IMR-90 (cell line): ENCODE results near the gene CAMTA1. TPM values are rescaled to one million over a fixed set of nuclear protein-coding genes. Genes with fewer than 3 reads are reported as not detected.

Experiments used
- ATAC-seq: fragments of 200-7000 bp; cut with Tn5 transposase; 2 replicates; pipeline ENCODE4 v1.9.1; 2020; ENCODE audit warnings: low read depth, mild to moderate bottlenecking, moderate library complexity
- BruUV-seq: library from RNA; stranded (reverse); fragments of 400-500 nt; replicated peaks from 2 replicates; lab custom pipeline; 2021; lab: Mats Ljungman, UMichigan
- CTCF ChIA-PET: fragments of 300-600 bp; formaldehyde crosslinking; extraction: SDS; loops from one replicate; lab custom pipeline; 2021; ENCODE audit warnings: antibody characterized with exemption; lab: Yijun Ruan, JAX
- POLR2A ChIA-PET: fragments of 300-600 bp; sonication (Branson Sonifier 250); formaldehyde crosslinking; loops from one replicate; lab custom pipeline; 2022; ENCODE audit warnings: antibody characterized with exemption; ENCODE audit not compliant: unreplicated experiment; lab: Charles Lee
- DNase-seq: peaks from one replicate; pipeline ENCODE4 v3.0.0; 2013
- H2AFZ ChIP-seq: replicated peaks from 2 replicates; pipeline ENCODE3; 2013; ENCODE audit warnings: low read length, mild to moderate bottlenecking; ENCODE audit not compliant: poor library complexity
- H2AK5ac ChIP-seq: 2 replicates; pipeline ENCODE4 v1.6.1; 2013; ENCODE audit warnings: low read depth, low read length, inconsistent platforms
- H2AK9ac ChIP-seq: replicated peaks from 2 replicates; pipeline ENCODE3; 2013; ENCODE audit warnings: mild to moderate bottlenecking, low read depth, low read length, moderate library complexity; ENCODE audit not compliant: poor library complexity
- H2BK120ac ChIP-seq: 2 replicates; pipeline ENCODE4 v1.6.1; 2013; ENCODE audit warnings: low read depth, low read length, inconsistent platforms
- H2BK15ac ChIP-seq: 3 replicates; pipeline ENCODE4 v1.6.1; 2013; ENCODE audit warnings: low read depth, low read length, inconsistent platforms
- H2BK20ac ChIP-seq: 2 replicates; pipeline ENCODE4 v1.6.1; 2013; ENCODE audit warnings: low read depth, mild to moderate bottlenecking, inconsistent platforms, low read length, moderate library complexity
- H2BK5ac ChIP-seq: 2 replicates; pipeline ENCODE4 v1.6.1; 2013; ENCODE audit warnings: mild to moderate bottlenecking, low read depth, low read length, inconsistent platforms; ENCODE audit not compliant: poor library complexity, severe bottlenecking
- H3K14ac ChIP-seq: replicated peaks from 2 replicates; pipeline ENCODE4 v1.6.1; 2013; ENCODE audit warnings: low read depth, low read length, inconsistent platforms
- H3K18ac ChIP-seq: 2 replicates; pipeline ENCODE4 v1.6.1; 2013; ENCODE audit warnings: low read depth, low read length, control low read depth
- H3K23ac ChIP-seq: 2 replicates; pipeline ENCODE4 v1.6.1; 2013; ENCODE audit warnings: low read depth, low read length, inconsistent platforms
- H3K27ac ChIP-seq: 2 replicates; pipeline ENCODE4 v1.5.1; 2013; ENCODE audit warnings: mild to moderate bottlenecking, control low read depth, low read length; ENCODE audit not compliant: insufficient read depth
- H3K27me3 ChIP-seq: 2 replicates; pipeline ENCODE4 v1.6.1; 2013; ENCODE audit warnings: low read length; ENCODE audit not compliant: control insufficient read depth, insufficient read depth
- H3K36me3 ChIP-seq: 2 replicates; pipeline ENCODE4 v1.6.1; 2013; ENCODE audit warnings: low read length, mixed read lengths; ENCODE audit not compliant: control insufficient read depth, insufficient read depth
- H3K4ac ChIP-seq: 2 replicates; pipeline ENCODE4 v1.6.1; 2013; ENCODE audit warnings: low read depth, low read length, inconsistent platforms
- H3K4me1 ChIP-seq: 2 replicates; pipeline ENCODE4 v1.6.1; 2013; ENCODE audit warnings: low read length, mixed read lengths; ENCODE audit not compliant: control insufficient read depth, insufficient read depth
- H3K4me2 ChIP-seq: 2 replicates; pipeline ENCODE4 v1.6.1; 2013; ENCODE audit warnings: low read depth, mild to moderate bottlenecking, control low read depth, low read length, moderate library complexity
- H3K4me3 ChIP-seq: 2 replicates; pipeline ENCODE4 v1.5.1; 2013; ENCODE audit warnings: low read depth, mild to moderate bottlenecking, control low read depth, low read length, moderate library complexity; ENCODE audit not compliant: insufficient read depth
- H3K56ac ChIP-seq: 2 replicates; pipeline ENCODE4 v1.6.1; 2013; ENCODE audit warnings: low read length, inconsistent platforms; ENCODE audit not compliant: insufficient read depth; ENCODE audit errors: extremely low read depth
- H3K79me1 ChIP-seq, 2 experiments: 2 replicates each; pipeline ENCODE4 v1.6.1; 2013; ENCODE audit warnings: low read length in 2 of 2, inconsistent platforms in 1 of 2, low read depth in 1 of 2
- H3K9ac ChIP-seq: 2 replicates; pipeline ENCODE4 v1.6.1; 2013; ENCODE audit warnings: low read depth, low read length, control low read depth
- H3K9me1 ChIP-seq: 2 replicates; pipeline ENCODE4 v1.6.1; 2013; ENCODE audit warnings: low read length, inconsistent platforms; ENCODE audit not compliant: insufficient read depth
- H3K9me3 ChIP-seq: 2 replicates; pipeline ENCODE4 v1.6.1; 2013; ENCODE audit warnings: low read length; ENCODE audit not compliant: control insufficient read depth, insufficient read depth
- H4K20me1 ChIP-seq: 2 replicates; pipeline ENCODE4 v1.6.1; 2013; ENCODE audit warnings: low read length, inconsistent platforms; ENCODE audit not compliant: insufficient read depth
- H4K5ac ChIP-seq: 2 replicates; pipeline ENCODE4 v1.6.1; 2013; ENCODE audit warnings: mild to moderate bottlenecking, low read depth, low read length, control low read depth
- H4K8ac ChIP-seq, 2 experiments: 2 replicates each; pipeline ENCODE4 v1.6.1; 2013; ENCODE audit warnings: low read depth in 2 of 2, low read length in 2 of 2, control low read depth in 1 of 2, inconsistent platforms in 1 of 2
- H4K91ac ChIP-seq: 2 replicates; pipeline ENCODE4 v1.6.1; 2013; ENCODE audit warnings: low read depth, low read length, inconsistent platforms; ENCODE audit not compliant: insufficient read depth
- CTCF ChIP-seq: conservative IDR thresholded peaks from 2 replicates; pipeline ENCODE4 v1.5.1; 2012; ENCODE audit warnings: mild to moderate bottlenecking, low read depth, low read length, improper control_type of control experiment
- FOS ChIP-seq: fragments of 150-350 bp; IDR thresholded peaks from 2 replicates; pipeline ENCODE4 v1.6.1; 2016; ENCODE audit warnings: low read depth, low read length
- MAFK ChIP-seq: IDR thresholded peaks from 2 replicates; pipeline ENCODE4 v1.6.1; 2012; ENCODE audit warnings: low read depth, low read length, improper control_type of control experiment
- MAZ ChIP-seq: IDR thresholded peaks from 2 replicates; pipeline ENCODE4 v1.6.1; 2012; ENCODE audit warnings: low read depth, mild to moderate bottlenecking, low read length, improper control_type of control experiment, moderate library complexity, borderline replicate concordance
- MXI1 ChIP-seq: IDR thresholded peaks from 2 replicates; pipeline ENCODE4 v1.6.1; 2012; ENCODE audit warnings: low read depth, mild to moderate bottlenecking, low read length, moderate library complexity, borderline replicate concordance
- NFE2L2 ChIP-seq: fragments of 150-350 bp; IDR thresholded peaks from 2 replicates; pipeline ENCODE4 v1.6.1; 2016; ENCODE audit warnings: low read depth, mild to moderate bottlenecking, low read length
- POLR2A ChIP-seq: IDR thresholded peaks from 2 replicates; pipeline ENCODE4 v1.6.1; 2012; ENCODE audit warnings: mild to moderate bottlenecking, low read depth, low read length
- RAD21 ChIP-seq: IDR thresholded peaks from 2 replicates; pipeline ENCODE4 v1.6.1; 2012; ENCODE audit warnings: low read length, improper control_type of control experiment
- RCOR1 ChIP-seq: IDR thresholded peaks from 2 replicates; pipeline ENCODE4 v1.6.1; 2012; ENCODE audit warnings: mild to moderate bottlenecking, low read length, improper control_type of control experiment; ENCODE audit not compliant: insufficient replicate concordance
- RFX5 ChIP-seq: IDR thresholded peaks from 2 replicates; pipeline ENCODE4 v1.8.0; 2012; ENCODE audit warnings: low read depth, mild to moderate bottlenecking, low read length, moderate library complexity
- SMC3 ChIP-seq: fragments of 150-350 bp; IDR thresholded peaks from 2 replicates; pipeline ENCODE4 v1.6.1; 2016; ENCODE audit warnings: low read depth, mild to moderate bottlenecking, antibody characterized with exemption, low read length, moderate library complexity
- USF2 ChIP-seq: fragments of 150-350 bp; IDR thresholded peaks from 2 replicates; pipeline ENCODE4 v1.6.1; 2017; ENCODE audit warnings: mild to moderate bottlenecking, antibody characterized with exemption, low read length, low read depth
- WGBS, 2 experiments: methylation state at CpG; one replicate each; pipeline versions ENCODE4 v1.1.5 to v1.1.7; 2013; ENCODE audit warnings: missing lambda C conversion rate in 2 of 2; ENCODE audit not compliant: insufficient read length in 1 of 2; ENCODE audit errors: extremely low coverage in 2 of 2; 5-methylcytosine and 5-hydroxymethylcytosine counted together
- dilution Hi-C: fragments of 300-500 bp; cut with HindIII; formaldehyde crosslinking; loops from one replicate; pipeline ENCODE4 v1.14.3; 2018; ENCODE audit warnings: low sequenced_read_pairs; ENCODE audit not compliant: unreplicated experiment
- in situ Hi-C: fragments of 300-500 bp; cut with MboI; formaldehyde crosslinking; loops from 3 replicates; pipeline ENCODE4 v1.14.3; 2019; ENCODE audit warnings: low sequenced_read_pairs, inconsistent platforms, mixed read lengths
- intact Hi-C: fragments of 100-400 bp; cut with micrococcal nuclease; formaldehyde crosslinking; loops from 2 replicates; pipeline ENCODE4 v1.10.0; 2022
- polyA plus RNA-seq, 3 experiments: library from polyadenylated mRNA; depleted of rRNA; stranded (reverse); fragments of >200 nt; gene quantifications; 2 replicates each; pipeline ENCODE4 v1.2.3, GENCODE V29; 2012; ENCODE audit warnings: low replicate concordance in 1 of 3
- total RNA-seq: library from RNA; depleted of rRNA; stranded (reverse); fragments of >200 nt; gene quantifications from 2 replicates; pipeline ENCODE4 v1.2.3, GENCODE V29; 2012

Gene CAMTA1
- total and polyA plus RNA-seq, 2 of the 4 experiments (the other 2 are of a cell fraction), result 35.5 to 74.3 TPM

- Histone ChIP-seq H3K4me2 (no peak overlapping the region), H2AK9ac (no peak overlapping the region), H3K18ac (no peak overlapping the region), H3K4me1 (peaks cover 9% of the 10 kb centered on the region), H3K9me3 (no peaks in the 10 kb centered on the region), H2BK5ac (no peak overlapping the region), H3K4me3 (no peak overlapping the region), H2AK5ac (peak overlapping the region; percentile 84), H2BK20ac (no peak overlapping the region), H3K79me1 (no peaks in the 10 kb centered on the region), H3K27me3 (no peaks in the 10 kb centered on the region), H2BK15ac (no peak overlapping the region), H4K91ac (no peak overlapping the region), H3K14ac (no peak overlapping the region), H4K20me1 (no peaks in the 10 kb centered on the region), H3K9me1 (0 out of 2 replicates have a peak, but pooled peaks cover 2% of the 10 kb centered on the region), H3K4ac (no peak overlapping the region), H2AFZ (peak overlapping the region; percentile 73), H3K36me3 (no peaks in the 10 kb centered on the region), H3K9ac (no peak overlapping the region), H3K27ac (no peak overlapping the region), H3K56ac (no peak overlapping the region), H4K5ac (no peak overlapping the region), H2BK120ac (no peak overlapping the region), H3K23ac (no peak overlapping the region), H4K8ac (peak overlapping the region; percentile 5 to 7; a peak in 2 of 4 replicates)
- no TSS peak for BruUV-seq
- intact Hi-C loops (no loop called here), dilution Hi-C loops (no loop called here), in situ Hi-C loops (no loop called here)
- CTCF ChIA-PET, result interaction anchor here (0.5 kb wide), 1 partner anchor 609 kb away, joined by 3 read pairs; no protein-coding TSS in a partner anchor
- peak; percentile 63 for DNase-seq
- ATAC-seq, result no peak; the same call in 1 of the 2 replicates
- POLR2A ChIA-PET, result no interaction called here
- WGBS, 2 experiments, result 53% methylated on average over 3 of the region's 9 CpGs; no CpG with 5 or more reads in 1 of the 2 experiments
- TF ChIP-seq RCOR1 (no peak), SMC3 (no peak), MXI1 (no peak), RFX5 (no peak), CTCF (no peak), NFE2L2 (no peak), USF2 (no peak), RAD21 (no peak), MAFK (no peak), MAZ (no peak), FOS (no peak), POLR2A (no peak)
Measured at GRCh38 chr1:7424352-7424890, 639.2 kb downstream of the CAMTA1 start.
